H9 (cell line): Measurements from ENCODE around the gene SHC4. TPM values are rescaled to one million over a fixed set of nuclear protein-coding genes. Genes with fewer than 3 reads are reported as not detected.

ENCODE experiments used
- DNase-seq: peaks from one replicate; pipeline ENCODE4 v3.0.0-alpha.2; 2017
- H2AFZ ChIP-seq: one replicate; pipeline ENCODE4 v1.6.1; 2013; ENCODE audit warnings: mild to moderate bottlenecking, low read length, control low read depth, moderate library complexity
- H2AK5ac ChIP-seq: 2 replicates; pipeline ENCODE4 v1.6.1; 2013; ENCODE audit warnings: low read length, control low read depth, mixed read lengths; ENCODE audit not compliant: insufficient read length
- H2BK120ac ChIP-seq: one replicate; pipeline ENCODE4 v1.6.1; 2013; ENCODE audit warnings: low read depth, mild to moderate bottlenecking, low read length, control low read depth, inconsistent platforms; ENCODE audit not compliant: poor library complexity, severe bottlenecking
- H2BK12ac ChIP-seq: 2 replicates; pipeline ENCODE4 v1.6.1; 2013; ENCODE audit warnings: low read length, control low read depth, mixed read lengths, low read depth; ENCODE audit not compliant: insufficient read length
- H2BK15ac ChIP-seq: 2 replicates; pipeline ENCODE4 v1.6.1; 2013; ENCODE audit warnings: low read depth, low read length, control low read depth
- H2BK20ac ChIP-seq: one replicate; pipeline ENCODE4 v1.6.1; 2013; ENCODE audit warnings: low read depth, mild to moderate bottlenecking, low read length, control low read depth, inconsistent platforms; ENCODE audit not compliant: poor library complexity, severe bottlenecking
- H2BK5ac ChIP-seq: 2 replicates; pipeline ENCODE4 v1.6.1; 2013; ENCODE audit warnings: low read length, control low read depth, mixed read lengths; ENCODE audit not compliant: insufficient read length
- H3K14ac ChIP-seq: 2 replicates; pipeline ENCODE4 v1.6.1; 2013; ENCODE audit warnings: low read length, control low read depth; ENCODE audit not compliant: insufficient read depth
- H3K18ac ChIP-seq: 2 replicates; pipeline ENCODE4 v1.6.1; 2013; ENCODE audit warnings: low read depth, mild to moderate bottlenecking, mixed read lengths, low read length, control low read depth; ENCODE audit not compliant: insufficient read length
- H3K23ac ChIP-seq: 2 replicates; pipeline ENCODE4 v1.6.1; 2013; ENCODE audit warnings: low read length, control low read depth, mixed read lengths, low read depth; ENCODE audit not compliant: insufficient read length
- H3K23me2 ChIP-seq: 2 replicates; pipeline ENCODE4 v1.6.1; 2013; ENCODE audit warnings: low read depth, mild to moderate bottlenecking, mixed read lengths, low read length, control low read depth; ENCODE audit not compliant: insufficient read length, poor library complexity, severe bottlenecking
- H3K27ac ChIP-seq: 2 replicates; pipeline ENCODE4 v1.5.1; 2013; ENCODE audit warnings: low read length, control low read depth, mixed read lengths, low read depth; ENCODE audit not compliant: insufficient read length
- H3K27me3 ChIP-seq: 2 replicates; pipeline ENCODE4 v1.6.1; 2013; ENCODE audit warnings: low read length, control low read depth, inconsistent platforms; ENCODE audit not compliant: insufficient read depth
- H3K4ac ChIP-seq: 2 replicates; pipeline ENCODE4 v1.6.1; 2013; ENCODE audit warnings: low read depth, mild to moderate bottlenecking, control low read depth, inconsistent platforms, low read length, moderate library complexity
- H3K4me1 ChIP-seq: 2 replicates; pipeline ENCODE4 v1.6.1; 2013; ENCODE audit warnings: low read length, control low read depth, inconsistent platforms; ENCODE audit not compliant: insufficient read depth
- H3K4me2 ChIP-seq: 2 replicates; pipeline ENCODE4 v1.6.1; 2013; ENCODE audit warnings: low read length, control low read depth, mixed read lengths; ENCODE audit not compliant: insufficient read length, insufficient read depth
- H3K56ac ChIP-seq: 2 replicates; pipeline ENCODE4 v1.6.1; 2013; ENCODE audit warnings: low read depth, mild to moderate bottlenecking, mixed read lengths, low read length, control low read depth; ENCODE audit not compliant: insufficient read length
- H3K79me1 ChIP-seq: 2 replicates; pipeline ENCODE4 v1.6.1; 2013; ENCODE audit warnings: low read depth, mild to moderate bottlenecking, moderate library complexity, low read length, control low read depth, inconsistent platforms; ENCODE audit not compliant: insufficient read depth, poor library complexity, severe bottlenecking
- H3K79me2 ChIP-seq: 2 replicates; pipeline ENCODE4 v1.6.1; 2013; ENCODE audit warnings: low read length, control low read depth, inconsistent platforms; ENCODE audit not compliant: insufficient read depth
- H3K9ac ChIP-seq: 2 replicates; pipeline ENCODE4 v1.6.1; 2013; ENCODE audit warnings: low read length, control low read depth, mixed read lengths; ENCODE audit not compliant: insufficient read length; ENCODE audit errors: extremely low read depth
- H3K9me3 ChIP-seq: one replicate; pipeline ENCODE4 v1.6.1; 2013; ENCODE audit warnings: low read depth, low read length, inconsistent platforms; ENCODE audit not compliant: control insufficient read depth
- H3T11ph ChIP-seq: one replicate; pipeline ENCODE4 v1.6.1; 2013; ENCODE audit warnings: mild to moderate bottlenecking, low read length, control low read depth, inconsistent platforms
- H4K20me1 ChIP-seq: one replicate; pipeline ENCODE4 v1.6.1; 2013; ENCODE audit not compliant: control insufficient read depth, insufficient read length, insufficient read depth
- H4K5ac ChIP-seq: 2 replicates; pipeline ENCODE4 v1.6.1; 2013; ENCODE audit warnings: low read depth, mild to moderate bottlenecking, mixed read lengths, low read length, control low read depth; ENCODE audit not compliant: insufficient read length
- H4K8ac ChIP-seq: replicated peaks from 2 replicates; pipeline ENCODE4 v1.6.1; 2013; ENCODE audit warnings: low read length, control low read depth, mixed read lengths, low read depth; ENCODE audit not compliant: insufficient read length
- H4K91ac ChIP-seq: 2 replicates; pipeline ENCODE4 v1.6.1; 2013; ENCODE audit warnings: low read depth, mild to moderate bottlenecking, moderate library complexity, mixed read lengths, low read length, control low read depth; ENCODE audit not compliant: insufficient read length
- H3K27ac Mint-ChIP-seq, 3 experiments: 2 replicates in 2 of 3; 3 replicates in 1 of 3; pipeline ENCODE4 v1.8.0; 2020 to 2021; ENCODE audit warnings: mixed read lengths in 3 of 3, mild to moderate bottlenecking in 1 of 3, moderate library complexity in 1 of 3
- H3K27me3 Mint-ChIP-seq: 2 replicates; pipeline ENCODE4 v1.8.0; 2021; ENCODE audit warnings: low read depth, mild to moderate bottlenecking, moderate library complexity, mixed read lengths
- H3K36me3 Mint-ChIP-seq, 3 experiments: 2 replicates in 2 of 3; 3 replicates in 1 of 3; pipeline ENCODE4 v1.8.0; 2020 to 2021; ENCODE audit warnings: low read depth in 3 of 3, mixed read lengths in 3 of 3; ENCODE audit not compliant: insufficient read depth in 1 of 3
- H3K4me1 Mint-ChIP-seq, 2 experiments: 2 replicates each; pipeline ENCODE4 v1.8.0; 2020; ENCODE audit warnings: mixed read lengths in 2 of 2
- H3K4me3 Mint-ChIP-seq, 2 experiments: 2 replicates in 1 of 2; 3 replicates in 1 of 2; pipeline ENCODE4 v1.8.0; 2020 to 2021; ENCODE audit warnings: mild to moderate bottlenecking in 2 of 2, mixed read lengths in 2 of 2, moderate library complexity in 1 of 2
- H3K9me3 Mint-ChIP-seq, 2 experiments: 2 replicates in 1 of 2; 3 replicates in 1 of 2; pipeline ENCODE4 v1.8.0; 2020; ENCODE audit warnings: mild to moderate bottlenecking in 2 of 2, mixed read lengths in 2 of 2, moderate library complexity in 1 of 2
- WGBS: extraction: QIAGEN DNeasy Blood & Tissue Kit; methylation state at CpG from one replicate; pipeline ENCODE4 v1.1.7; 2013; ENCODE audit warnings: missing lambda C conversion rate, low lambda C conversion rate, mixed read lengths; ENCODE audit not compliant: insufficient read length; ENCODE audit errors: extremely low coverage; 5-methylcytosine and 5-hydroxymethylcytosine counted together
- total RNA-seq: library from RNA; stranded (reverse); gene quantifications from 2 replicates; pipeline ENCODE4 v1.2.1, GENCODE V29; 2021
- TF ChIP-seq, protein P1 (sequence below): fragments of 200-600 bp; sonication (generic); conservative IDR thresholded peaks from 3 replicates; pipeline ENCODE4 v1.8.0; 2021; ENCODE audit warnings: antibody characterized with exemption, mild to moderate bottlenecking

The SHC4 gene
- total RNA-seq, 1 experiment from 2014 or later, result 0.26 TPM

DNA sequence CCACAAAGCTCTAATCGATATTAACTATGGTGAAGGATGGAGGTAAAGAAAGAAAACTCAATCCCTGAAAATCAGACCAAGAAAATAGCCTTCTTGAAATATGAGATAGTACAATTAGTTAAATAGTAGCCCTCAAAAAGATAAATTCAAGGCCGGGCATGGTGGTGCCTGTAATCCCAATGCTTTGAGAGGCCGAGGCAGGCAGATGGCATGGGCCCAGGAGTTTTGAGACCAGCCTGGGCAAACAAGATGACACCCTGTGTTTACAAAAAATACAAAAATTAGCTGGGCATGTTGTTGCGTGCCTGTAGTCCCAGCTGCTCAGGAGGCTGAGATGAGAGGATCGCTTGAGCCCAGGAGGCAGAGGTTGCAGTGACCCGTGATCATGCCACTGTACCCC lies 121.2 kb downstream of the SHC4 start:
- no peaks in the 10 kb centered on the region for H3K4me1 Mint-ChIP-seq
- Histone ChIP-seq H3K9me3 (no peaks in the 10 kb centered on the region), H3K9ac (no peak overlapping the region), H2BK12ac (no peak overlapping the region), H3K18ac (no peak overlapping the region), H3K14ac (no peak overlapping the region; the same call in 1 of the 2 replicates), H2BK15ac (no peak overlapping the region), H3K4me2 (no peak overlapping the region), H2AK5ac (no peak overlapping the region), H3T11ph (no peak overlapping the region), H4K91ac (no peak overlapping the region), H2BK20ac (no peak overlapping the region), H4K8ac (no peak overlapping the region), H3K4ac (no peak overlapping the region), H3K79me1 (no peaks in the 10 kb centered on the region), H3K23ac (no peak overlapping the region), H3K4me1 (no peaks in the 10 kb centered on the region), H2BK120ac (no peak overlapping the region), H4K20me1 (no peaks in the 10 kb centered on the region), H4K5ac (no peak overlapping the region), H3K79me2 (no peaks in the 10 kb centered on the region), H3K23me2 (no peaks in the 10 kb centered on the region), H2AFZ (no peak overlapping the region), H3K27ac (no peak overlapping the region), H3K56ac (no peak overlapping the region), H2BK5ac (no peak overlapping the region), H3K27me3 (no peaks in the 10 kb centered on the region)
- no peaks in the 10 kb centered on the region for H3K36me3 Mint-ChIP-seq
- DNase-seq, result no peak
- H3K27me3 Mint-ChIP-seq, result no peaks in the 10 kb centered on the region
- WGBS, result no CpG with 5 or more reads among the region's 6 CpGs
- no peaks in the 10 kb centered on the region for H3K9me3 Mint-ChIP-seq
- H3K4me3 Mint-ChIP-seq, result no peak overlapping the region
- TF ChIP-seq, protein P1, sequence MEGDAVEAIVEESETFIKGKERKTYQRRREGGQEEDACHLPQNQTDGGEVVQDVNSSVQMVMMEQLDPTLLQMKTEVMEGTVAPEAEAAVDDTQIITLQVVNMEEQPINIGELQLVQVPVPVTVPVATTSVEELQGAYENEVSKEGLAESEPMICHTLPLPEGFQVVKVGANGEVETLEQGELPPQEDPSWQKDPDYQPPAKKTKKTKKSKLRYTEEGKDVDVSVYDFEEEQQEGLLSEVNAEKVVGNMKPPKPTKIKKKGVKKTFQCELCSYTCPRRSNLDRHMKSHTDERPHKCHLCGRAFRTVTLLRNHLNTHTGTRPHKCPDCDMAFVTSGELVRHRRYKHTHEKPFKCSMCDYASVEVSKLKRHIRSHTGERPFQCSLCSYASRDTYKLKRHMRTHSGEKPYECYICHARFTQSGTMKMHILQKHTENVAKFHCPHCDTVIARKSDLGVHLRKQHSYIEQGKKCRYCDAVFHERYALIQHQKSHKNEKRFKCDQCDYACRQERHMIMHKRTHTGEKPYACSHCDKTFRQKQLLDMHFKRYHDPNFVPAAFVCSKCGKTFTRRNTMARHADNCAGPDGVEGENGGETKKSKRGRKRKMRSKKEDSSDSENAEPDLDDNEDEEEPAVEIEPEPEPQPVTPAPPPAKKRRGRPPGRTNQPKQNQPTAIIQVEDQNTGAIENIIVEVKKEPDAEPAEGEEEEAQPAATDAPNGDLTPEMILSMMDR, result no peak
- no peak overlapping the region for H3K27ac Mint-ChIP-seq
